ENCODE results near the gene RIMS3.
A peak's percentile ranks its signal among the peaks of the same experiment; 100 is the strongest.

DNA sequence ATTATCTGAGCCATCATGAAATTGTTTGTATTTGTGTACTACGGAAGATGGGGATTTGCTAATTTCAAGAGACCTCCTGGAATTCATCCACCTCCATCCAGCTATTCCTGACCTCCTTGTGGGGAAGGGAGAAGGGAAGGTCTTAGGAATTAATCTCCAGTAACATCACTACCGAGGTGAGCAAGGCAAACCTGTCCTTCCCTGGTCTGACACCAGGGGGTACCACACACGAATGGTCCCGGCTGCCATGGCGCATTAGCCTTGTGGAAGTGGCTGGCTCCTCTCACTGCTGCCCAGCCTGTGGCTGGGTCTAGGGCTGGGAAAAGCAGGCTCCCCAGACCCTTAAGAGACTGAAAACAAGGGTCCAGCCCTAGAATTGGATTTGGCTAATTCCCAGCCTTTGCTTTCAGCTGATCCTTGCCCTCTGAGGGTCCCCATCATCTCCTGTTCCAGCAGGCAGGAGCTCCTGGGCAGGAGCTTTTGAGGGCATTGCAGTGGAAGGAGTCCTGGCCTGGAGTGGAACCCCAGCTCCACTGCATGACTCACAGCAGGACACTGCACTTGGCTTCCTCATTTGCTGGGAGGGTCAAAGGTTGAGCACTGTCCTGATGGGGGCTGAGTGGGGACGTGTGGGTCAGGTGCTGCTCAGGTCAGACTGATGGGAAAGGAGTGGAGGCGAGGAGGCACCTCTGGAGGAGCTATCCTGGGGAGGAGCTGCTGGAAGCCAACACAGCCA, 34.8 kb downstream of the RIMS3 start:
- TF ChIP-seq, protein P1, sequence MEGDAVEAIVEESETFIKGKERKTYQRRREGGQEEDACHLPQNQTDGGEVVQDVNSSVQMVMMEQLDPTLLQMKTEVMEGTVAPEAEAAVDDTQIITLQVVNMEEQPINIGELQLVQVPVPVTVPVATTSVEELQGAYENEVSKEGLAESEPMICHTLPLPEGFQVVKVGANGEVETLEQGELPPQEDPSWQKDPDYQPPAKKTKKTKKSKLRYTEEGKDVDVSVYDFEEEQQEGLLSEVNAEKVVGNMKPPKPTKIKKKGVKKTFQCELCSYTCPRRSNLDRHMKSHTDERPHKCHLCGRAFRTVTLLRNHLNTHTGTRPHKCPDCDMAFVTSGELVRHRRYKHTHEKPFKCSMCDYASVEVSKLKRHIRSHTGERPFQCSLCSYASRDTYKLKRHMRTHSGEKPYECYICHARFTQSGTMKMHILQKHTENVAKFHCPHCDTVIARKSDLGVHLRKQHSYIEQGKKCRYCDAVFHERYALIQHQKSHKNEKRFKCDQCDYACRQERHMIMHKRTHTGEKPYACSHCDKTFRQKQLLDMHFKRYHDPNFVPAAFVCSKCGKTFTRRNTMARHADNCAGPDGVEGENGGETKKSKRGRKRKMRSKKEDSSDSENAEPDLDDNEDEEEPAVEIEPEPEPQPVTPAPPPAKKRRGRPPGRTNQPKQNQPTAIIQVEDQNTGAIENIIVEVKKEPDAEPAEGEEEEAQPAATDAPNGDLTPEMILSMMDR (IDR thresholded peaks at IDR 0.05; ENCODE audit: insufficient read depth, low read length, poor library complexity, severe bottlenecking): peak; percentile 32
- TF ChIP-seq EZH2phosphoT487 (conservative IDR thresholded peaks at IDR 0.05; ENCODE audit: low read length): no peak
